Keratinocyte (primary cell): ENCODE results near the gene CDKAL1. TPM values are rescaled to one million over a fixed set of nuclear protein-coding genes. Genes with fewer than 3 reads are reported as not detected.

ENCODE experiments used
- DNase-seq: peaks from one replicate; pipeline ENCODE4 v3.0.0-alpha.2; 2011; ENCODE audit warnings: low read depth, missing footprints, low spot score
- FAIRE-seq: peaks from 2 replicates; lab custom pipeline; 2011; peaks lifted over from hg19 to GRCh38; lab: Jason Lieb, UNC
- H2AFZ ChIP-seq: 2 replicates; pipeline ENCODE4 v1.6.0; 2012; ENCODE audit warnings: low read length, control low read depth, inconsistent platforms; ENCODE audit not compliant: control insufficient read depth
- H3K27ac ChIP-seq: 2 replicates; pipeline ENCODE4 v1.5.1; 2011; ENCODE audit warnings: low read length; ENCODE audit not compliant: control insufficient read depth, insufficient read depth
- H3K27me3 ChIP-seq: 3 replicates; pipeline ENCODE4 v1.6.0; 2011; ENCODE audit warnings: low read length; ENCODE audit not compliant: control insufficient read depth, insufficient read depth; ENCODE audit errors: extremely low read depth
- H3K36me3 ChIP-seq, 2 experiments: 2 replicates in 1 of 2; 3 replicates in 1 of 2; pipeline ENCODE4 v1.5.1; 2011; ENCODE audit warnings: low read length in 2 of 2, mild to moderate bottlenecking in 1 of 2; ENCODE audit not compliant: control insufficient read depth in 2 of 2, insufficient read depth in 2 of 2; ENCODE audit errors: extremely low read depth in 1 of 2
- H3K4me1 ChIP-seq: 3 replicates; pipeline ENCODE4 v1.5.1; 2011; ENCODE audit warnings: low read length; ENCODE audit not compliant: control insufficient read depth, insufficient read depth; ENCODE audit errors: extremely low read depth
- H3K4me2 ChIP-seq: 3 replicates; pipeline ENCODE4 v1.6.0; 2011; ENCODE audit warnings: low read depth, low read length; ENCODE audit not compliant: control insufficient read depth, insufficient read depth; ENCODE audit errors: extremely low read depth
- H3K4me3 ChIP-seq, 3 experiments: fragments of 200-600 bp in 1 of 3; sonication (generic) in 1 of 3; 2 replicates in 2 of 3; 3 replicates in 1 of 3; pipeline ENCODE4 v1.5.1; 2011 to 2016; ENCODE audit warnings: low read length in 3 of 3, mild to moderate bottlenecking in 3 of 3, control low read depth in 2 of 3, inconsistent platforms in 1 of 3, low read depth in 1 of 3, mixed read lengths in 1 of 3, mixed run types in 1 of 3, moderate library complexity in 1 of 3; ENCODE audit not compliant: control insufficient read depth in 2 of 3, insufficient read depth in 2 of 3; ENCODE audit errors: extremely low read depth in 1 of 3
- H3K79me2 ChIP-seq: 2 replicates; pipeline ENCODE4 v1.6.0; 2012; ENCODE audit warnings: low read length; ENCODE audit not compliant: control insufficient read depth, insufficient read depth
- H3K9ac ChIP-seq: 3 replicates; pipeline ENCODE4 v1.6.0; 2011; ENCODE audit warnings: low read length; ENCODE audit not compliant: control insufficient read depth, insufficient read depth; ENCODE audit errors: extremely low read depth
- H3K9me1 ChIP-seq: 3 replicates; pipeline ENCODE4 v1.6.0; 2011; ENCODE audit warnings: low read length; ENCODE audit not compliant: control insufficient read depth, insufficient read depth; ENCODE audit errors: extremely low read depth
- H3K9me3 ChIP-seq: 2 replicates; pipeline ENCODE4 v1.5.1; 2012; ENCODE audit warnings: low read depth, low read length; ENCODE audit not compliant: control insufficient read depth
- H4K20me1 ChIP-seq: 3 replicates; pipeline ENCODE4 v1.6.0; 2011; ENCODE audit warnings: low read length; ENCODE audit not compliant: control insufficient read depth, insufficient read depth; ENCODE audit errors: extremely low read depth
- CTCF ChIP-seq, 3 experiments: IDR thresholded peaks in 1 of 3; conservative IDR thresholded peaks in 1 of 3; optimal IDR thresholded peaks in 1 of 3; 2 replicates in 2 of 3; 3 replicates in 1 of 3; pipeline versions ENCODE3 to v1.5.1; 2011; ENCODE audit warnings: low read length in 3 of 3, mild to moderate bottlenecking in 3 of 3, moderate library complexity in 2 of 3, control low read depth in 1 of 3, inconsistent platforms in 1 of 3; ENCODE audit not compliant: insufficient read depth in 2 of 3; ENCODE audit errors: extremely low read depth in 1 of 3
- EZH2 ChIP-seq: IDR thresholded peaks from one replicate; pipeline ENCODE4 v1.6.1; 2012; ENCODE audit warnings: inconsistent platforms, mild to moderate bottlenecking, low read length, moderate library complexity
- dilution Hi-C: fragments of 300-500 bp; cut with MboI; formaldehyde crosslinking; loops from one replicate; pipeline ENCODE4 v1.7.0; 2020; ENCODE audit warnings: low sequenced_read_pairs; ENCODE audit not compliant: extremely low pct_ligation_motif_present
- polyA plus RNA-seq, 5 experiments: library from polyadenylated mRNA; depleted of rRNA in 3 of 5; stranded (reverse) in 3 of 5; stranded (forward) in 1 of 5; unstranded in 1 of 5; fragments of >200 nt; gene quantifications; 1 replicate in 1 of 5; 2 replicates in 3 of 5; 3 replicates in 1 of 5; pipeline versions ENCODE4 v1.2.1 to v1.2.3, GENCODE V29; 2011 to 2012; ENCODE audit warnings: missing spikeins in 2 of 5, low read depth in 1 of 5, low replicate concordance in 1 of 5

Gene CDKAL1
- polyA plus RNA-seq, 1 donor (not counting 4 experiments of a cell fraction or from before 2014, with no cell fraction given): 5.6 TPM

GRCh38 chr6:21198032-21198640, 663.9 kb downstream of the CDKAL1 start:
- no peak overlapping the region for H3K4me2 ChIP-seq
- no peak for FAIRE-seq
- no peaks in the 10 kb centered on the region for H3K9me1 ChIP-seq
- H3K9me3 ChIP-seq: no peaks in the 10 kb centered on the region
- no peak overlapping the region for H3K4me3 ChIP-seq
- H2AFZ ChIP-seq: no peak overlapping the region
- H4K20me1 ChIP-seq: no peaks in the 10 kb centered on the region
- TF ChIP-seq EZH2: no peak
- TF ChIP-seq CTCF (optimal IDR thresholded peaks at IDR 0.05 in 1 of 3, IDR thresholded peaks at IDR 0.05 in 1 of 3, conservative IDR thresholded peaks at IDR 0.05 in 1 of 3; ENCODE audit: extremely low read depth in 1 of 3, insufficient read depth in 2 of 3, low read length in 3 of 3): no peak
- H3K4me1 ChIP-seq: peaks cover 6% of the 10 kb centered on the region
- H3K27ac ChIP-seq: no peak overlapping the region
- no peaks in the 10 kb centered on the region for H3K27me3 ChIP-seq
- no peak overlapping the region for H3K9ac ChIP-seq
- H3K79me2 ChIP-seq: no peaks in the 10 kb centered on the region
- DNase-seq: no peak
- dilution Hi-C loops: no loop called here
- H3K36me3 ChIP-seq: no peaks in the 10 kb centered on the region

- H3K4me3 ChIP-seq: no peak overlapping the region
- FAIRE-seq (no peak), DNase-seq (no peak)
- H3K4me2 ChIP-seq: no peak overlapping the region
- peaks cover 6% of the 10 kb centered on the region for H3K4me1 ChIP-seq
- no peaks in the 10 kb centered on the region for H3K36me3 ChIP-seq
- dilution Hi-C loops: no loop called here
- H3K9ac ChIP-seq: no peak overlapping the region
- no peak overlapping the region for H3K27ac ChIP-seq
- H3K79me2 ChIP-seq: no peaks in the 10 kb centered on the region
- H3K27me3 ChIP-seq: no peaks in the 10 kb centered on the region
- no peaks in the 10 kb centered on the region for H3K9me1 ChIP-seq
- TF ChIP-seq CTCF (optimal IDR thresholded peaks at IDR 0.05 in 1 of 3, IDR thresholded peaks at IDR 0.05 in 1 of 3, conservative IDR thresholded peaks at IDR 0.05 in 1 of 3; ENCODE audit: extremely low read depth in 1 of 3, insufficient read depth in 2 of 3, low read length in 3 of 3) (no peak), EZH2 (no peak)
- no peak overlapping the region for H2AFZ ChIP-seq
- H3K9me3 ChIP-seq: no peaks in the 10 kb centered on the region
- no peaks in the 10 kb centered on the region for H4K20me1 ChIP-seq
Measured at GRCh38 chr6:21199262-21199661, 665.0 kb downstream of the CDKAL1 start.
